Activated CD8-positive, alpha-beta memory T cell treated with anti-CD3 and anti-CD28 coated beads, Interleukin-2, amount 10 ng/mL, durations not matched to agents 7 days and 5 days (primary cell): ENCODE data around the gene DND1. TPM values are rescaled to one million over a fixed set of nuclear protein-coding genes. Genes with fewer than 3 reads are reported as not detected.

Experiments used
- microRNA-seq: library from miRNA; unstranded; fragments of <30 nt; microRNA quantifications from one replicate; pipeline ENCODE4 v1.2.0, GENCODE V29; 2022
- total RNA-seq, 2 experiments: library from RNA; stranded (reverse); gene quantifications; one replicate each; pipeline ENCODE4 v1.2.3, GENCODE V29; 2021

Gene DND1
- total RNA-seq, 2 experiments from 2014 or later = 2.8 to 2.9 TPM

Small RNA genes within 50 kb of the gene (microRNA-seq; reads per million reads assigned to microRNA genes)
- not detected for gene MIR3655

Other genes starting within 250 kb of the DND1 start
- 1 to 10 TPM; 7.4 to 9.0 TPM for gene EIF4EBP3, start 125.9 kb downstream of the DND1 start, total RNA-seq
- gene SRA1, start 116.1 kb downstream of the DND1 start, total RNA-seq = 10 to 100 TPM; 37.9 to 47.3 TPM
- gene APBB3, start 109.0 kb downstream of the DND1 start, total RNA-seq = 10 to 100 TPM; 20.0 to 24.8 TPM
- gene SLC35A4, start 108.7 kb downstream of the DND1 start, total RNA-seq = 100 to 1,000 TPM; 100 to 101 TPM
- gene CD14, start 40.4 kb downstream of the DND1 start, total RNA-seq = under 1 TPM; 0.38 to 0.56 TPM
- 10 to 100 TPM; 33.1 to 35.3 TPM for gene TMCO6, start 34.1 kb downstream of the DND1 start, total RNA-seq
- gene NDUFA2, start 25.9 kb downstream of the DND1 start, total RNA-seq = 10 to 100 TPM; 75.0 to 77.0 TPM
- gene IK, start 25.7 kb downstream of the DND1 start, total RNA-seq = 100 to 1,000 TPM; 102 to 113 TPM
- gene WDR55, start 8.7 kb downstream of the DND1 start, total RNA-seq = 10 to 100 TPM; 38.7 to 40.6 TPM
- gene HARS1, start 17.8 kb upstream of the DND1 start, total RNA-seq = 10 to 100 TPM; 75.9 to 93.9 TPM
- 10 to 100 TPM; 30.7 to 36.6 TPM for gene HARS2, start 17.9 kb upstream of the DND1 start, total RNA-seq
- 10 to 100 TPM; 45.0 to 58.6 TPM for gene ZMAT2, start 26.9 kb upstream of the DND1 start, total RNA-seq
- gene PCDHA1, start 112.6 kb upstream of the DND1 start, total RNA-seq = not detected
- gene PCDHA2, start 121.3 kb upstream of the DND1 start, total RNA-seq = not detected
- gene PCDHA3, start 127.5 kb upstream of the DND1 start, total RNA-seq = not detected
- not detected for gene PCDHA4, start 133.5 kb upstream of the DND1 start, total RNA-seq
- gene PCDHA5, start 148.0 kb upstream of the DND1 start, total RNA-seq = not detected
- not detected for gene PCDHA6, start 154.4 kb upstream of the DND1 start, total RNA-seq
- gene PCDHA7, start 160.7 kb upstream of the DND1 start, total RNA-seq = not detected
- gene PCDHA8, start 167.6 kb upstream of the DND1 start, total RNA-seq = not detected
- gene PCDHA9, start 174.8 kb upstream of the DND1 start, total RNA-seq = not detected
- gene PCDHA10, start 182.3 kb upstream of the DND1 start, total RNA-seq = not detected
- gene PCDHA11, start 195.4 kb upstream of the DND1 start, total RNA-seq = not detected
- gene PCDHA12, start 201.7 kb upstream of the DND1 start, total RNA-seq = not detected
- gene PCDHA13, start 208.5 kb upstream of the DND1 start, total RNA-seq = not detected